ENCODE results near the gene TNRC18.

TNRC18 gene

GRCh38 chr7:5456409-5456808 lies 32.8 kb upstream of the TNRC18 start:
- Histone ChIP-seq H3K9ac (ENCODE audit: low read length) (no peak overlapping the region), H3K27ac (ENCODE audit: low read depth, low read length) (no peak overlapping the region), H3K4me3 (ENCODE audit: low read length) (no peak overlapping the region), H3K36me3 (ENCODE audit: control insufficient read depth, insufficient read depth, low read length) (no peaks in the 10 kb centered on the region), H3K4me1 (ENCODE audit: control insufficient read depth, insufficient read depth, low read length) (peaks cover 2% of the 10 kb centered on the region), H3K27me3 (ENCODE audit: control insufficient read depth, insufficient read depth, low read length) (no peaks in the 10 kb centered on the region)

DNA sequence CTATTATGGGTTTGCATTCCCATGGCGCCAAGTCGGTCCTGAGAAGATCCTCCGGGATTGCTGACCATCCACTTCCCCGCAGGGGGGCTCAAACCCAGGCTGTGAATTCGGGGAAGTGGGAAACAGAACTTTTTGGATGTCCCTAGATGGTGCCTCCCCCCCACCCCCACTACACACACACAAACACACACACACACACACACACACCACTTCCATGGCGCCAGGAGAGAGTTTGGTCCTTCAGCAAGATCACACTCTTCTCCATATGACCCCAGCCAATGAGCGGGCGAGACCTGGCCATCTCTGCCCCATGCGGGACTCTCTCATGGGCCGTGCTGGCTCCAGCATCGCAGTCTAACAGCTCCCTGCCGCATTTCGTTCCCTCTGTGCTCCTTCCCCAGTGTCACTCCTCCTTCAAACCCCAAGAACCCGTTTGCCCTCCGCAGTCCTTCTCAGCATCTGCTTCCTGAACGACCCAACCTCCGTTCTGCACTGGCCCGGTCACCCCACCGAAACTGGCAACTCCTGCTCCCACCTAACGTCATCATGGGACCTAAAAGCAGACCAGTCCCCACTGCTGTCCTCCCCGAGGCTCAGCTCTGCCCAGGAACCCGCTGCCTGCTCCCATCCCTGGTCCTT lies 32.1 kb upstream of the TNRC18 start:
- Histone ChIP-seq H3K27ac (ENCODE audit: low read depth, low read length) (no peak overlapping the region), H3K4me1 (ENCODE audit: control insufficient read depth, insufficient read depth, low read length) (peaks cover 2% of the 10 kb centered on the region), H3K36me3 (ENCODE audit: control insufficient read depth, insufficient read depth, low read length) (no peaks in the 10 kb centered on the region), H3K9ac (ENCODE audit: low read length) (no peak overlapping the region), H3K27me3 (ENCODE audit: control insufficient read depth, insufficient read depth, low read length) (no peaks in the 10 kb centered on the region), H3K4me3 (ENCODE audit: low read length) (no peak overlapping the region)

GRCh38 chr7:5455175-5455574 lies 31.5 kb upstream of the TNRC18 start:
- H3K27me3 ChIP-seq (ENCODE audit: control insufficient read depth, insufficient read depth, low read length) = no peaks in the 10 kb centered on the region
- peaks cover 2% of the 10 kb centered on the region for H3K4me1 ChIP-seq (ENCODE audit: control insufficient read depth, insufficient read depth, low read length)
- H3K36me3 ChIP-seq (ENCODE audit: control insufficient read depth, insufficient read depth, low read length) = no peaks in the 10 kb centered on the region
- no peak overlapping the region for H3K9ac ChIP-seq (ENCODE audit: low read length)
- no peak overlapping the region for H3K4me3 ChIP-seq (ENCODE audit: low read length)
- H3K27ac ChIP-seq (ENCODE audit: low read depth, low read length) = no peak overlapping the region

DNA sequence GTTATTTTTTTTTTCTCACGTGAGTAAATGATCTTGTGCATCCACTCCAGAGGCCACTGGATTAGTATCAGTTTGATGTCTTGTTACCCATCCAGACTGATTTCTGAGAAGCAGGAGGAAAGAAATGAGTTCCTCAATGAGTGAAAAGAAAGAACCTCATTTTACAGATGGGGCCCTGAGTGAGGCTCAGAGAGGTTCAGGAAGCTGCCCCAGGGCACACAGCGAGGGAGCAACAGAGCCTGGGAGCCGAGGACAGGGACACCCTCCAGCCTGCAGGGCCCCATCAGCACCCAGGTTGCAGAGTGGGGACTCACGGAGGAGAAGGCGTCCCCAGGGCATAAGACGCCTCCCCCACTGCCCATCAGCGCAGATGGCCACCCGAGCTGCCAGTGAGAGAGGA lies 30.9 kb upstream of the TNRC18 start:
- no peak overlapping the region for H3K9ac ChIP-seq (ENCODE audit: low read length)
- no peak overlapping the region for H3K4me3 ChIP-seq (ENCODE audit: low read length)
- no peaks in the 10 kb centered on the region for H3K36me3 ChIP-seq (ENCODE audit: control insufficient read depth, insufficient read depth, low read length)
- no peak overlapping the region for H3K27ac ChIP-seq (ENCODE audit: low read depth, low read length)
- H3K4me1 ChIP-seq (ENCODE audit: control insufficient read depth, insufficient read depth, low read length) = peaks cover 2% of the 10 kb centered on the region
- H3K27me3 ChIP-seq (ENCODE audit: control insufficient read depth, insufficient read depth, low read length) = no peaks in the 10 kb centered on the region

- H3K27me3 ChIP-seq (ENCODE audit: control insufficient read depth, insufficient read depth, low read length) = no peaks in the 10 kb centered on the region
- no peak overlapping the region for H3K4me3 ChIP-seq (ENCODE audit: low read length)
- H3K27ac ChIP-seq (ENCODE audit: low read depth, low read length) = no peak overlapping the region
- peaks cover 2% of the 10 kb centered on the region for H3K4me1 ChIP-seq (ENCODE audit: control insufficient read depth, insufficient read depth, low read length)
- no peak overlapping the region for H3K9ac ChIP-seq (ENCODE audit: low read length)
- no peaks in the 10 kb centered on the region for H3K36me3 ChIP-seq (ENCODE audit: control insufficient read depth, insufficient read depth, low read length)
Observed at GRCh38 chr7:5453566-5454075, 30.0 kb upstream of the TNRC18 start.

DNA sequence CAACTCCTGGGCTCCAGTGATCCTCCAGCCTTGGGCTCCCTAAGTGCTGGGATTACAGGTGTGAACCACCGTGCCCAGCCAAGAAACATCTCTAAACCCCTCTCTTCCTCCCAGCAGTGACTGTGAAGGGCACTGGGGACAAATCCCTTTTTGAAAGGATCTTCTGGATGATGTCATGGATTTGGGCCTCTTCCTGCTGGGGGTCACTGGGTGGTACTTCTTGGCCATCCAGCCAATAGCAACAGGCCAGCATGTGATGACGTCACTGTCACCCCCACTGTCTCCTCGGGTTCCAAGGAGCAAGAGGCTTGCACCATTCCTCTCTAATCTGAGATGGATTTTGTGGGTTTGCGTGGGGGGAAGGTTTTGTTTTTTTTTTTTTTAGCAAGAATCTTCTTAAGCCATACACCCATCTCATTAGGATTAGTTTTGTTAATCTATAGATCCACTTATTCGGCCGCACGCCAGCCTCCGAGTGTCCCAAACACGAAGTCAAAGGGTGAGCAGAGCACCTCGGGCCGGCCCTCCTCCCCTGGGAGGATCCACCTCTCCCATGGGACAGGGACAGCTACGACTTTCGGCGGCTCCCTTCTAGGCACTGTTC lies 29.4 kb upstream of the TNRC18 start:
- no peaks in the 10 kb centered on the region for H3K27me3 ChIP-seq (ENCODE audit: control insufficient read depth, insufficient read depth, low read length)
- peaks cover under 1% of the 10 kb centered on the region for H3K4me1 ChIP-seq (ENCODE audit: control insufficient read depth, insufficient read depth, low read length)
- no peak overlapping the region for H3K4me3 ChIP-seq (ENCODE audit: low read length)
- H3K36me3 ChIP-seq (ENCODE audit: control insufficient read depth, insufficient read depth, low read length) = no peaks in the 10 kb centered on the region
- H3K9ac ChIP-seq (ENCODE audit: low read length) = no peak overlapping the region
- H3K27ac ChIP-seq (ENCODE audit: low read depth, low read length) = no peak overlapping the region

DNA sequence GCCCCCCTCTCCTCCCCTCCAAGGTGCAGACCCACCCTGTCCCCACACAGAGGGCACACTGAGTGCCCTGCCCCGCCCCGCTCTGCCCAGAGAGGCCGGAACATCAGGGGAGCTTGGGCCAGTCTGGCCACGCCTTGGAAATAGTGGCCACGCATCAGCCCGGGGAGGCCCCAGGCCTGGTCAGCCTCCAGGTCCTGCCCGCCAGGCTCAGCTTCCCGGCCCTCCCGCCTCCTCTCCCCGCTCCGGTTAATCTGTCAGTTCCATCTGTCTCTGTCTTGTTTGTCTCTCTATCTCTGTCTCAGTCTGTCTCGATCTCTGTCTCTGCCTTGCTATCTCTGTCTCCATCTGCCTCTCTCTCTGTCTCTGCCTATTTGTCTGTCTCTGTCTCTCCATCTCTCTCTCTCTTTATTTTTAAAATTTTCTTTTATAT lies 28.9 kb upstream of the TNRC18 start:
- H3K4me1 ChIP-seq (ENCODE audit: control insufficient read depth, insufficient read depth, low read length) = no peaks in the 10 kb centered on the region
- H3K36me3 ChIP-seq (ENCODE audit: control insufficient read depth, insufficient read depth, low read length) = no peaks in the 10 kb centered on the region
- H3K27me3 ChIP-seq (ENCODE audit: control insufficient read depth, insufficient read depth, low read length) = no peaks in the 10 kb centered on the region
- H3K4me3 ChIP-seq (ENCODE audit: low read length) = no peak overlapping the region
- no peak overlapping the region for H3K27ac ChIP-seq (ENCODE audit: low read depth, low read length)
- H3K9ac ChIP-seq (ENCODE audit: low read length) = no peak overlapping the region

- Histone ChIP-seq H3K9ac (ENCODE audit: low read length) (no peak overlapping the region), H3K36me3 (ENCODE audit: control insufficient read depth, insufficient read depth, low read length) (no peaks in the 10 kb centered on the region), H3K4me3 (ENCODE audit: low read length) (no peak overlapping the region), H3K27ac (ENCODE audit: low read depth, low read length) (no peak overlapping the region), H3K27me3 (ENCODE audit: control insufficient read depth, insufficient read depth, low read length) (no peaks in the 10 kb centered on the region), H3K4me1 (ENCODE audit: control insufficient read depth, insufficient read depth, low read length) (no peaks in the 10 kb centered on the region)
Observed at GRCh38 chr7:5451391-5451790, 27.8 kb upstream of the TNRC18 start.

DNA sequence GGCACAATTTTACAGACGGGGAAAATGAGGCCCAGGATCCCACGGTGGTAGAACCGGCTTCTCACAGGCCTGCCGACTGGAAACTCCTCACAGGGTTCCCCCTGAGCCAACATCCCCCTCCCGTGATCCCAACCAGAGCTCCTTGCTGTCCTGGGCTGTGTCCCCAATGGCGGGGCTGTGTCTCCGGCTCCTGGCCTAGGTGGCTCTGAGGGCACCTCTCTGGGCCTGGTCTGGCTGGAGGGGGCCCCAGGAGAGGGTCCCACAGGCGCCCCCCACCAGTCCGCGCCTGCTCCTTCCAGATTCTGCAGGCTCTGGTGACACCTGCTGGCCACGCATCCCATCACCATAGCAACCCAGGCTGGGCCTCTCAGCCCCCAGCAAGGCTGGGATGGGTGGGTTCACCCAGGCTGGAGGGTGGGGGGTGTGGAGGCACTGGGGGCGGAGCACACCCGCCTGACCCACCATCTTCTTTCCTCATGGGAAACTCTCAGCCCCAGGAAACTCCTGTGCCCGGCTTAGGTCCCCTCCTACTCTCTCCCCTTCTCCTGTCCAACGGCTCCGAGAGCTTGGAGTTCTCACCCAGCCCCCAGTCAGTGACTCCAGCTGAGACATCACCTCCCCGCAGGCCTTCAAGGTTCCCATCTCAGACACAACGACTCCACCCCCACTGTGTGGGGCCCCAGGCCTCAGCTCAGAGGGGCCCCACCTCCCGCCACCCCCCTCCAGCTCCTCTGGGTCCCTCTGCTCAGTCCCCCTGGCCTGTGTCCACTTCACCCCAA lies 27.1 kb upstream of the TNRC18 start:
- Histone ChIP-seq H3K4me1 (ENCODE audit: control insufficient read depth, insufficient read depth, low read length) (no peaks in the 10 kb centered on the region), H3K27ac (ENCODE audit: low read depth, low read length) (no peak overlapping the region), H3K36me3 (ENCODE audit: control insufficient read depth, insufficient read depth, low read length) (no peaks in the 10 kb centered on the region), H3K4me3 (ENCODE audit: low read length) (no peak overlapping the region), H3K27me3 (ENCODE audit: control insufficient read depth, insufficient read depth, low read length) (no peaks in the 10 kb centered on the region), H3K9ac (ENCODE audit: low read length) (no peak overlapping the region)

DNA sequence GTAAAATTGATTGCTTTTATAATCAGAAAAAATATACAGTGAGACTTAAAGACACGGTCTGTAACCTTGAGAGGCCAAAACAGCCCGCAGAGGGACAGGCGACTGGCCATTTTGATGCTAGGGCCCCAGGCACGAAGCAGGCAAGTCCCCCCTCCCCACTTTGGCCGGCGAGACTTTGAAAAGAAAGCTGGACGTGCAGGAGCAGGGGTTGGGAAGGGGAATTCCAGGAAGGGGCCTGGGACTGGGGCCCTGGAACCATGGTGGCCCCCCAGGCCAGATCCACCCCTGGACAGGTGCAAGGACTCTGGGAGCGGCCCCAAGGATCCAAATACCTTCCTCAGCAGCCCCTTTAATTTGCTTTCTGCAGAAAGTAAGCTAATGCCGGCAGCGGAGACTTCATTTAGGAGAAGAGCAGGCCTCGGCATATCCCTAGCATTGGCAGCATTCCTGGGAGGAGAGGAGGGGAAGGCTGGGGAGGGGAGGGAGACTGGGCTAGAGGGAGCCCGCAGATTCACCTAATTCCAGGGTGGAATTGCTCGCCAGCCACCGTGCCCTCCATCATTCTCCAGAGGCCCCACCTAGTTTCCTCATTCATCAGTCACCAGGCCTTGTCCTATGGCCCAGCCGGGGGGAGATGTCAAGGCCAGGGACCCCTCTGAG lies 24.9 kb upstream of the TNRC18 start:
- H3K36me3 ChIP-seq (ENCODE audit: control insufficient read depth, insufficient read depth, low read length) = no peaks in the 10 kb centered on the region
- no peak overlapping the region for H3K9ac ChIP-seq (ENCODE audit: low read length)
- no peaks in the 10 kb centered on the region for H3K27me3 ChIP-seq (ENCODE audit: control insufficient read depth, insufficient read depth, low read length)
- no peak overlapping the region for H3K4me3 ChIP-seq (ENCODE audit: low read length)
- H3K4me1 ChIP-seq (ENCODE audit: control insufficient read depth, insufficient read depth, low read length) = no peaks in the 10 kb centered on the region
- no peak overlapping the region for H3K27ac ChIP-seq (ENCODE audit: low read depth, low read length)

DNA sequence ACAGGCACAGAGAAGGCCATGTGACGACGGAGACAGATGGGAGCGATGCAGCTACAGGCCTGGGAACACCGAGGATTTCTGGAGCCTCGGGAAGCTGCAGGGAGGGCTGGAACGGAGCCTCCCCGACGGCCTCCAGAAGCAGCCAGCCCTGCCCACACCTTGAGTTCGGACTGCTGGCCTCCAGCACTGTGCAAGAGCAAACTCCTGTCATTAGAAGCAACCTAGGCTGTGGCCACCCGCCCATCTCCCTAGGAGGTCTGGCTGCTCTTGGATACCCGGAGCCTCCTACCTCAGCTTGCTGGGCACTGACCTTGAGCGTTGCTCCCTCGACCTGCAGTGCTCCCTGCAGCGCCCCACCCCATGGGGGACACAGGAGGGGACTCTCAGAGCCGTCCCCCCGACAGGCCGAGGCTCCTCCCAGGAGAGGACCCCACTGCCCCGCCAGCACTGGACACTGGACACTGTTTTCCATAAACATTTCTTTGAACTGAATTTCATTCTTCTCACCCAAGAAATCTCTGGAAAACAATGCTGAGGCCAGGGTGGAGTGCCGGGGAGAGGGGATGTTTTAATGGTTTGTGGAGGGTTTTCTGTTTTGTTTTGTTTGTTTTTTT lies 22.5 kb upstream of the TNRC18 start:
- Histone ChIP-seq H3K27ac (ENCODE audit: low read depth, low read length) (no peak overlapping the region), H3K4me1 (ENCODE audit: control insufficient read depth, insufficient read depth, low read length) (no peaks in the 10 kb centered on the region), H3K9ac (ENCODE audit: low read length) (no peak overlapping the region), H3K36me3 (ENCODE audit: control insufficient read depth, insufficient read depth, low read length) (no peaks in the 10 kb centered on the region), H3K4me3 (ENCODE audit: low read length) (no peak overlapping the region), H3K27me3 (ENCODE audit: control insufficient read depth, insufficient read depth, low read length) (no peaks in the 10 kb centered on the region)

GRCh38 chr7:5443678-5444077 lies 20.0 kb upstream of the TNRC18 start:
- no peak overlapping the region for H3K27ac ChIP-seq (ENCODE audit: low read depth, low read length)
- H3K4me3 ChIP-seq (ENCODE audit: low read length) = no peak overlapping the region
- H3K9ac ChIP-seq (ENCODE audit: low read length) = no peak overlapping the region
- H3K36me3 ChIP-seq (ENCODE audit: control insufficient read depth, insufficient read depth, low read length) = no peaks in the 10 kb centered on the region
- no peaks in the 10 kb centered on the region for H3K4me1 ChIP-seq (ENCODE audit: control insufficient read depth, insufficient read depth, low read length)
- no peaks in the 10 kb centered on the region for H3K27me3 ChIP-seq (ENCODE audit: control insufficient read depth, insufficient read depth, low read length)

Measured in rectal smooth muscle tissue (tissue), 1 donor.